WTC11 (cell line): ENCODE measurements around the gene KIF3A. TPM values are rescaled to one million over a fixed set of nuclear protein-coding genes. Genes with fewer than 3 reads are reported as not detected.

Experiments used
- ARID4B ChIP-seq: sonication (generic); formaldehyde crosslinking; IDR thresholded peaks from 2 replicates; pipeline ENCODE4 v1.8.0; 2023; ENCODE audit warnings: missing genetic modification reagents, mild to moderate bottlenecking, borderline replicate concordance
- ETV6 ChIP-seq: sonication (generic); formaldehyde crosslinking; IDR thresholded peaks from 2 replicates; pipeline ENCODE4 v1.8.1; 2022; ENCODE audit warnings: mild to moderate bottlenecking, missing genetic modification reagents
- HMGA2 ChIP-seq: fragments of 250-450 bp; sonication (Bioruptor Pico); IDR thresholded peaks from 2 replicates; pipeline ENCODE4 v1.4.0; 2021; ENCODE audit warnings: mild to moderate bottlenecking, moderate library complexity
- TEAD4 ChIP-seq: sonication (generic); formaldehyde crosslinking; IDR thresholded peaks from 2 replicates; pipeline ENCODE4 v1.8.0; 2022; ENCODE audit warnings: mild to moderate bottlenecking, missing genetic modification reagents
- ZNF121 ChIP-seq: sonication (generic); formaldehyde crosslinking; IDR thresholded peaks from 2 replicates; pipeline ENCODE4 v1.8.0; 2023; ENCODE audit warnings: missing genetic modification reagents
- ZNF396 ChIP-seq: fragments of 250-450 bp; sonication (Bioruptor Pico); IDR thresholded peaks from 2 replicates; pipeline ENCODE4 v1.8.0; 2021; ENCODE audit warnings: mild to moderate bottlenecking, moderate library complexity, borderline replicate concordance
- ZNF416 ChIP-seq: fragments of 250-450 bp; sonication (Bioruptor Pico); IDR thresholded peaks from 2 replicates; pipeline ENCODE4 v1.9.0; 2021; ENCODE audit warnings: mild to moderate bottlenecking, inconsistent platforms
- ZNF423 ChIP-seq: fragments of 250-450 bp; sonication (Bioruptor Pico); IDR thresholded peaks from 2 replicates; pipeline ENCODE4 v2.1.2; 2022; ENCODE audit warnings: mild to moderate bottlenecking, moderate library complexity
- total RNA-seq: library from RNA; stranded (reverse); gene quantifications from 3 replicates; pipeline ENCODE4 v1.2.3, GENCODE V29; 2021

The KIF3A gene
- total RNA-seq, 1 experiment from 2014 or later: 10.1 TPM

GRCh38 chr5:132644177-132644576 is 93.2 kb downstream of the KIF3A start (continued):
- no peak for TF ChIP-seq ARID4B
- no peak for TF ChIP-seq HMGA2 (CRISPR knock-in tag)
- TF ChIP-seq ZNF416: no peak
- no peak for TF ChIP-seq ZNF121 (CRISPR knock-in tag)
- TF ChIP-seq ETV6 (CRISPR knock-in tag): no peak
- TF ChIP-seq TEAD4 (CRISPR knock-in tag): no peak
- no peak for TF ChIP-seq ZNF423 (CRISPR knock-in tag)
- no peak for TF ChIP-seq ZNF396 (CRISPR knock-in tag)

Other genes starting within 250 kb of the KIF3A start
- gene IRF1, start 246.8 kb downstream of the KIF3A start, total RNA-seq: 8.8 to 9.8 TPM (median 9.4 TPM) in 3 replicates
- gene IL5, start 194.0 kb downstream of the KIF3A start, total RNA-seq: not detected in 3 replicates
- gene RAD50, start 180.6 kb downstream of the KIF3A start, total RNA-seq: 31.1 to 37.7 TPM (median 36.9 TPM) in 3 replicates
- not detected in 3 replicates for gene IL13, start 79.4 kb downstream of the KIF3A start, total RNA-seq
- gene IL4, start 63.6 kb downstream of the KIF3A start, total RNA-seq: not detected in 3 replicates
- gene CCNI2, start 9.9 kb upstream of the KIF3A start, total RNA-seq: 1.1 to 1.7 TPM (median 1.6 TPM) in 3 replicates
- gene SEPTIN8, start 39.7 kb upstream of the KIF3A start, total RNA-seq: 35.8 to 43.3 TPM (median 38.1 TPM) in 3 replicates
- gene SOWAHA, start 75.8 kb upstream of the KIF3A start, total RNA-seq: 0.11 to 0.25 TPM (median 0.16 TPM) in 3 replicates
- gene SHROOM1, start 93.1 kb upstream of the KIF3A start, total RNA-seq: 7.9 to 8.1 TPM (median 8.0 TPM) in 3 replicates
- gene GDF9, start 128.9 kb upstream of the KIF3A start, total RNA-seq: 0.34 to 0.42 TPM (median 0.37 TPM) in 3 replicates
- gene UQCRQ, start 129.1 kb upstream of the KIF3A start, total RNA-seq: 244 to 256 TPM (median 244 TPM) in 3 replicates
- 1.9 to 2.4 TPM (median 2.0 TPM) in 3 replicates for gene LEAP2, start 136.1 kb upstream of the KIF3A start, total RNA-seq
- gene AFF4, start 226.1 kb upstream of the KIF3A start, total RNA-seq: 53.2 to 58.1 TPM (median 55.3 TPM) in 3 replicates